Immature natural killer cell (primary cell): ENCODE measurements around the gene DYNLRB2. TPM values are rescaled to one million over a fixed set of nuclear protein-coding genes. Genes with fewer than 3 reads are reported as not detected.

Experiments
- DNase-seq, 3 donors: peaks; one replicate each; pipeline ENCODE4 v3.0.0; 2022; ENCODE audit warnings: mixed read lengths in 1 of 3
- H3K27ac Mint-ChIP-seq, 6 donors: one replicate each; pipeline ENCODE4 v1.8.0; 2020; ENCODE audit warnings: mixed read lengths in 6 of 6, mild to moderate bottlenecking in 5 of 6, inconsistent platforms in 4 of 6, moderate library complexity in 3 of 6
- H3K27me3 Mint-ChIP-seq, 3 donors: one replicate each; pipeline ENCODE4 v1.8.0; 2020 to 2021; ENCODE audit warnings: low read depth in 3 of 3, mild to moderate bottlenecking in 3 of 3, mixed read lengths in 3 of 3, moderate library complexity in 3 of 3, inconsistent platforms in 1 of 3
- H3K36me3 Mint-ChIP-seq, 3 donors: one replicate each; pipeline ENCODE4 v1.8.0; 2020; ENCODE audit warnings: mixed read lengths in 3 of 3, inconsistent platforms in 2 of 3, mild to moderate bottlenecking in 2 of 3
- H3K4me1 Mint-ChIP-seq, 2 donors: one replicate each; pipeline ENCODE4 v1.8.0; 2020; ENCODE audit warnings: inconsistent platforms in 2 of 2, mild to moderate bottlenecking in 2 of 2, mixed read lengths in 2 of 2, moderate library complexity in 1 of 2
- H3K4me3 Mint-ChIP-seq, 5 donors: one replicate each; pipeline ENCODE4 v1.8.0; 2020; ENCODE audit warnings: mild to moderate bottlenecking in 5 of 5, mixed read lengths in 5 of 5, inconsistent platforms in 3 of 5, moderate library complexity in 3 of 5
- H3K9me3 Mint-ChIP-seq, 6 donors: one replicate each; pipeline ENCODE4 v1.8.0; 2020; ENCODE audit warnings: mild to moderate bottlenecking in 6 of 6, mixed read lengths in 6 of 6, inconsistent platforms in 4 of 6, moderate library complexity in 3 of 6
- polyA plus RNA-seq, 3 donors: library from polyadenylated mRNA; unstranded; fragments of 300-500 nt; fragmentation: Illumina TruSeq; gene quantifications; one replicate each; pipeline ENCODE4 v1.2.3, GENCODE V29; 2021

The DYNLRB2 gene
- 1 to 10 TPM in 1 of 3 donors, under 1 TPM in 1, not detected in 1; 0.81 to 1.1 TPM for polyA plus RNA-seq

GRCh38 chr16:80540516-80541305 lies at the start of gene DYNLRB2:
DYNLRB2 (plus strand) TSS chr16:80540993; CDS start chr16:80541077, 84 bp downstream.
- Mint-ChIP-seq H3K36me3 (no peaks in the 10 kb centered on the region), H3K9me3 (no peaks in the 10 kb centered on the region), H3K4me1 (peaks cover 14 to 16% of the 10 kb centered on the region in 2 donors), H3K27me3 (peaks cover 15 to 27% (median 20%) of the 10 kb centered on the region in 3 donors), H3K27ac (peak within 1 kb of the TSS; percentile 85 to 98 (median 93)), H3K4me3 (peak within 1 kb of the TSS; percentile 93 to 97 (median 95))
- DNase-seq: peak; percentile 92 to 94 (median 92)

DNA sequence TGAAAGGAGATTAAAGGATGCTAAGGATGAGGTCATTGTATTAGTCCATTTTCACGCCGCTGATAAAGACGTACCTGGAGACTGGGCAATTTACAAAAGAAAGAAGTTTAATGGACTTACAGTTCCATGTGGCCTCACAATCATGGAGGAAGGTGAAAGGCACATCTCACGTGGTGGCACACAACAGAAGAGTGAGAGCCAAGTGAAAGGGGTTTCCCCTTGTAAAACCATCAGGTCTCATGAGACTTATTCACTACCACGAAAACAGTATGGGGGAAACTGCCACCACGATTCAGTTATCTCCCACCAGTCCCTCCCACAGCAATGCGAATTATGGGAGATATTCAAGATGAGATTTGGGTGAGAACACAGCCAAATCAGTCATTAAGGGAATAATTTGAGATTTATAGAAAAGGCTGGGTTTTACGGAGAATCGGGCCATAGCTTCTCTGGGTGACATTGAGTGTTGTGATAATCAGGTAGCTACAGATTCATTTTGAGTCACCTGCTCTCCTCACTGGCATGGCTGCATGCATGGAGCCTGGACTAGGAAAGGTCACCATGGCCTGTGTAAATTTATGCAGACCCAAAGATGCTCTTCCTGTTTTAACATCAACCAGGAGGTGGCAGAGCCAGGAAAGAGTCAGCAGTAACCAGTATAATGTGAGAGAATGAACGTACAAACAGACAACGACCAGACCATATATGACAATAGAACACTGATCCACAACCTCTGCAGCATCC lies 40.5 kb upstream of the DYNLRB2 start:
- Mint-ChIP-seq H3K27me3 (peaks cover 0 to 8% (median 0%) of the 10 kb centered on the region in 3 donors), H3K4me1 (no peaks in the 10 kb centered on the region), H3K4me3 (no peak overlapping the region), H3K36me3 (no peaks in the 10 kb centered on the region), H3K27ac (no peak overlapping the region), H3K9me3 (no peaks in the 10 kb centered on the region)
- no peak for DNase-seq

DNA sequence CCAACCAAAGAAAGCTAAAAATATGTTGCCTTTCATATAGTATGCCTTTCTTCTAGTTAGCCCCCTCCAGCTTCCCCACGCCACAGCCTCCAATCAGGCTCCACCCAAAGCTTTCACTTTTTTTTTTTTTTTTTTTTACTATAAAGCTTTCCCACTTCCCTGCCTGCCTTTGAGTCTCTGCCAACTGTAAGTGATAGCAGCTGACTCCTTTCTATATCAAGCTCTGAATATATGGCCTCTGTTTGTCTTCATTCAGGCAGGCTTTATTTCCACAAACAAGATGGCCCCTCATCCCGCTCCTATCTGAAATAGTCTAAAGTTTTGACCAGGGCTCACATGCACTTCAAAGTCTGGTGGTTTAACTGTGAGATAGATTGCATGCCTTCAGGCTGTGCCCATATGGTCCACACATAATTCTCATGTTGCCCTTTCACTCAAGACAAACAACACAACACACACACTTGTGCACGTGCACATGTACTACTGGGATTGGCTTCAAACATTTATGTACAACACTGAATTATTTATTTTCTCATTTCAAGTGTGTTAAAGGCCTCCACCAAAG lies 39.8 kb upstream of the DYNLRB2 start:
- no peak overlapping the region for H3K27ac Mint-ChIP-seq
- H3K36me3 Mint-ChIP-seq: no peaks in the 10 kb centered on the region
- no peaks in the 10 kb centered on the region for H3K4me1 Mint-ChIP-seq
- H3K27me3 Mint-ChIP-seq: peaks cover 0 to 5% (median 0%) of the 10 kb centered on the region in 3 donors
- H3K4me3 Mint-ChIP-seq: no peak overlapping the region
- DNase-seq: no peak
- H3K9me3 Mint-ChIP-seq: no peaks in the 10 kb centered on the region

- H3K27me3 Mint-ChIP-seq: peaks cover 0 to 3% (median 0%) of the 10 kb centered on the region in 3 donors
- H3K27ac Mint-ChIP-seq: no peak overlapping the region
- no peak for DNase-seq
- no peaks in the 10 kb centered on the region for H3K4me1 Mint-ChIP-seq
- H3K4me3 Mint-ChIP-seq: no peak overlapping the region
- H3K36me3 Mint-ChIP-seq: no peaks in the 10 kb centered on the region
- H3K9me3 Mint-ChIP-seq: no peaks in the 10 kb centered on the region
Measured at GRCh38 chr16:80503107-80503506, 37.7 kb upstream of the DYNLRB2 start.

DNA sequence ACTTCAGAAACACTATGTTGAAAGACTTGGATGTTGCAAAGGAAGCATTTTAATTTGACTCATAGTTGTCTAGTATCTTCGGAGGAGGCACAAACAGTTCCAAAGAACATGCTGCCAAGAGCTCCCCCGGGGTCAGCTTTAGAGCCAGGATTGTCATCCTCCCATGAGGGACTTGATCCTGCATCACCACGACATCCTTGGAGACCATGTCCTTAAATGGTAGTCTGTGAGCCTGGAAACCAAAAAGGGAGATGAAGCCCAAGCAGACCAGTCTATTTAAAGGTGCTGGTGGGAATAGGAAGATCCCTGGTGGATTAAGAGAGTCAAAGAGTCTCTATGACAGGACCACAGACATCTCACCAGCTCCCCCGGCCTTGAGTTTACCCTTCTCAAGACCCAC lies 33.3 kb upstream of the DYNLRB2 start:
- H3K4me3 Mint-ChIP-seq: no peak overlapping the region
- H3K27ac Mint-ChIP-seq: no peak overlapping the region
- H3K9me3 Mint-ChIP-seq: no peaks in the 10 kb centered on the region
- no peaks in the 10 kb centered on the region for H3K36me3 Mint-ChIP-seq
- H3K27me3 Mint-ChIP-seq: peaks cover 0 to 10% (median 3%) of the 10 kb centered on the region in 3 donors
- no peaks in the 10 kb centered on the region for H3K4me1 Mint-ChIP-seq
- DNase-seq: no peak

GRCh38 chr16:80509872-80510271 lies 30.9 kb upstream of the DYNLRB2 start:
- H3K4me1 Mint-ChIP-seq: no peaks in the 10 kb centered on the region
- DNase-seq: no peak
- no peak overlapping the region for H3K4me3 Mint-ChIP-seq
- no peaks in the 10 kb centered on the region for H3K36me3 Mint-ChIP-seq
- H3K27ac Mint-ChIP-seq: no peak overlapping the region
- H3K9me3 Mint-ChIP-seq: no peaks in the 10 kb centered on the region
- peaks cover 0 to 10% (median 3%) of the 10 kb centered on the region in 3 donors for H3K27me3 Mint-ChIP-seq

- H3K36me3 Mint-ChIP-seq: no peaks in the 10 kb centered on the region
- H3K9me3 Mint-ChIP-seq: no peaks in the 10 kb centered on the region
- H3K27me3 Mint-ChIP-seq: peaks cover 0 to 10% (median 3%) of the 10 kb centered on the region in 3 donors
- H3K4me1 Mint-ChIP-seq: no peaks in the 10 kb centered on the region
- no peak overlapping the region for H3K4me3 Mint-ChIP-seq
- no peak overlapping the region for H3K27ac Mint-ChIP-seq
- no peak for DNase-seq
Measured at GRCh38 chr16:80511824-80512592, 28.8 kb upstream of the DYNLRB2 start.

GRCh38 chr16:80512593-80512853 lies 28.3 kb upstream of the DYNLRB2 start:
- Mint-ChIP-seq H3K4me3 (no peak overlapping the region), H3K27ac (no peak overlapping the region), H3K9me3 (no peaks in the 10 kb centered on the region), H3K36me3 (no peaks in the 10 kb centered on the region), H3K27me3 (peaks cover 0 to 10% (median 3%) of the 10 kb centered on the region in 3 donors), H3K4me1 (no peaks in the 10 kb centered on the region)
- no peak for DNase-seq

DNA sequence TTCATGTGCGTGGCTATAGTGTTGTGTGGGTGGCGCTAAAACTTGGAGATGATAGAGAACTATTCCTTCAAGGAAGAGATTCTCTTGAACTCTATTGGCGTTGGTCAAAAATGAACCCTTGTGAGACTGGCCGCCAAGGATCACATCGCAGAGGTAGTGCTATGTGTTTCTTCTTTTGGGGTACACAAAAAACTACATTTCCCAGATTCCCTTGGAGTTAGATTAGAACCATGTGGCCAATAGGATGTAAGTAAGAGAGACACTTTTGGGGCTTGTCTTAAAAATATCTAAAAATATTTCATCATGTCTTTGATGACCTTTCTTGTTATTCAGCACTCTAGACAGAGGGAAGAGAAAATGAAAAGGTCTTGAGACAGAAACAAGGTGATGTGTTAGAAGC lies 25.4 kb upstream of the DYNLRB2 start:
- peaks cover 0 to 2% (median 0%) of the 10 kb centered on the region in 3 donors for H3K27me3 Mint-ChIP-seq
- H3K9me3 Mint-ChIP-seq: no peaks in the 10 kb centered on the region
- peaks cover 2 to 15% of the 10 kb centered on the region in 2 donors for H3K4me1 Mint-ChIP-seq
- H3K4me3 Mint-ChIP-seq: no peak overlapping the region
- no peaks in the 10 kb centered on the region for H3K36me3 Mint-ChIP-seq
- DNase-seq: no peak
- H3K27ac Mint-ChIP-seq: no peak overlapping the region

DNA sequence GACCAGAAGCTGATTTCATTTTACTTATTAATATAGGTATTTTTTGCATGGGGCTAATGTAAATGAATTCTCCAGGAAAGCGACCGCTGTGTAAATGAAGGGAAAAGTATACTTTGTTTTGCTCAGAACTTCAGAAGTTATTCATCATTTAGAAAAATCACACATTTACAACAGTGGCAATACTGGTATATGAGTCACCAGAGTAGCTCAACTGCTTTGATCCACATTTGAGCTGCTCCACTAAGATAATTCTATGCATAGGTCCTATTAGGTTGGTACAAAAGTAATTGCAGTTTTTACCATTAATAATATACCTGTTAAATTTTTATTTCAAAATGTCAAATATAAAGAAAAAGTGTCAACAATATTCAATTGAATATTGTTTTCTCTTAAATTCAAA lies 22.9 kb upstream of the DYNLRB2 start:
- Mint-ChIP-seq H3K9me3 (no peaks in the 10 kb centered on the region), H3K36me3 (no peaks in the 10 kb centered on the region), H3K27me3 (peaks cover 0 to 5% (median 3%) of the 10 kb centered on the region in 3 donors), H3K4me3 (no peak overlapping the region), H3K4me1 (peaks cover 2 to 15% of the 10 kb centered on the region in 2 donors), H3K27ac (no peak overlapping the region)
- DNase-seq: no peak

DNA sequence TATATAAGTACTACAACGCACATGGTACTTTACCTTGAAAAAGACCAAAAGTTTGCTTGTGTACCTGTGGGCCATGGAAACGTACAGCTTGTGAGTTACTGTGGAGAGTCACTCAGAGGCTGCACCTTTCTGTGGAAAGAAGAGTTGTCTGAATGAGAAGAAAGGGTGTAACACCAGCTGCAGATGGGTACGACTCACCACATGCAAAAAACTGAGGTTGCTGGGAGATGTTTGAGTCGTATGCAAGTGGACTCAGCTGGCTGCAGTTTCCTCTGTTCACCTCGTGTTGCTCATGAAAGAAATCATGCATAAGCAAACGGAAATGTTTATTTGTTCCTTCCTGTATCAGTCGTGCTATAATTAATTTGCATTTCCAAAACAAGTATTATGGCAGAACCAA lies 22.4 kb upstream of the DYNLRB2 start:
- no peak for DNase-seq
- Mint-ChIP-seq H3K27me3 (peaks cover 0 to 5% (median 3%) of the 10 kb centered on the region in 3 donors), H3K4me1 (peaks cover 2 to 15% of the 10 kb centered on the region in 2 donors), H3K4me3 (peak overlapping the region in 1 of 5 donors; percentile 50), H3K36me3 (no peaks in the 10 kb centered on the region), H3K27ac (no peak overlapping the region), H3K9me3 (no peaks in the 10 kb centered on the region)

DNA sequence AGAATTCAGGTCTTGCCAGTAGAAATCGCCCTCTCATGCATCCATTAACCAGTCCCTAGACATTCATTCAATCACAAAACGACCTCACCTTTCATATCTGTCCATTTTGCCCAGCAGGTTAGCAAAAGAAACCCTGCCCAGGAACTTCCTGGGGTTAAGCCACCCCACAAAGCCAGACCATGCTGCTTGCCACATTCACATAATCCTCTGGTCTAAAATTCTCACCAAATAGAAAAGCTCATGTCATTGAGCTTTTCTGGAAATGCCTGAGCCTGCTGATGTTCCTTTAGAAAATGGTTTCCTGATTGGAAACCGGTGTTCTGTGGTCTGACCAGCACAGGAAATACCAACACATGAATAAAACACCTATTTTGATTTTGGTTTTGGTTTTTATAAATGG lies 21.6 kb upstream of the DYNLRB2 start:
- peaks cover 2 to 15% of the 10 kb centered on the region in 2 donors for H3K4me1 Mint-ChIP-seq
- H3K36me3 Mint-ChIP-seq: no peaks in the 10 kb centered on the region
- peak overlapping the region in 1 of 5 donors; percentile 50 for H3K4me3 Mint-ChIP-seq
- peaks cover 0 to 5% (median 5%) of the 10 kb centered on the region in 3 donors for H3K27me3 Mint-ChIP-seq
- H3K9me3 Mint-ChIP-seq: no peaks in the 10 kb centered on the region
- H3K27ac Mint-ChIP-seq: no peak overlapping the region
- no peak for DNase-seq

DNA sequence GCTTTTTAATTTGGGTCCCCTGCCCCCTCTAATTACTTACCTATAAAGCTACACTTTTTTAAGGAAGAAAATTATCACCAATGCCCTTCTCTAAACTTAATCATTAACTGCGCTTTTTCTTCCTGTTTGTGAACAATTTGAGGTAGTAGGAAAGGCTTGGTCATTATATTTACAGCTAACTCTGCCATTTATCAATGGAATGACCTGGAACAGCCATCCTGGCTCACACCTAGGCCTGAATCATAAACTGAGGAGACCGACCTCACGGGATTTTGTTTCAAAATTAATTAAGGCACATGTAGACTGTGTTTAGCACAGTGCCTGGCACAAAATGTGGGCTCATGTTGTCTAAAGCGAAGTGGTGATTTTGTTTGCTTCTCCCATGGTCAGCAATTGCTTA lies 15.4 kb upstream of the DYNLRB2 start:
- no peaks in the 10 kb centered on the region for H3K4me1 Mint-ChIP-seq
- no peaks in the 10 kb centered on the region for H3K9me3 Mint-ChIP-seq
- H3K27me3 Mint-ChIP-seq: peaks cover 0 to 5% (median 5%) of the 10 kb centered on the region in 3 donors
- no peak for DNase-seq
- no peak overlapping the region for H3K4me3 Mint-ChIP-seq
- no peak overlapping the region for H3K27ac Mint-ChIP-seq
- no peaks in the 10 kb centered on the region for H3K36me3 Mint-ChIP-seq
